ENCODE results near the gene CADPS2.

DNA sequence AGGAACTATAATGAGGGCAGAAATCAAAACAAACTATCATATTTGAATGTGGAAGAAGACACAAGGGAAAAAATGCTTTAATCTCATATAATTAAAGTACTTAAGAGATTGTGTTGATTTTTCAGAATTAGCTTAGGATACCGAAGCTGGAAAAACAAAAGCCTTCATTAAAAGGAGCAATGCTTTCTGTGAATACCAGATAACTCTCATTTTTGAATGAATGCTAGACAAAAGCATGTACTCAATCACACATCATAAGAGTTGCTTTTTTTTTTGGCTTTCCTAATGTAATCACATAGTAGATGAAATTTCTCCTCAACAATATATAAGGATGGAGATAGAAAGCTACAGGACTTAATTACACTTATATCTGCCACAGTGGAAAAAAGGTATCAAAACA is 43.3 kb downstream of the CADPS2 start:
- no peak for TF ChIP-seq EZH2 (IDR thresholded peaks at IDR 0.05; ENCODE audit: low read length)
- TF ChIP-seq, protein P1, sequence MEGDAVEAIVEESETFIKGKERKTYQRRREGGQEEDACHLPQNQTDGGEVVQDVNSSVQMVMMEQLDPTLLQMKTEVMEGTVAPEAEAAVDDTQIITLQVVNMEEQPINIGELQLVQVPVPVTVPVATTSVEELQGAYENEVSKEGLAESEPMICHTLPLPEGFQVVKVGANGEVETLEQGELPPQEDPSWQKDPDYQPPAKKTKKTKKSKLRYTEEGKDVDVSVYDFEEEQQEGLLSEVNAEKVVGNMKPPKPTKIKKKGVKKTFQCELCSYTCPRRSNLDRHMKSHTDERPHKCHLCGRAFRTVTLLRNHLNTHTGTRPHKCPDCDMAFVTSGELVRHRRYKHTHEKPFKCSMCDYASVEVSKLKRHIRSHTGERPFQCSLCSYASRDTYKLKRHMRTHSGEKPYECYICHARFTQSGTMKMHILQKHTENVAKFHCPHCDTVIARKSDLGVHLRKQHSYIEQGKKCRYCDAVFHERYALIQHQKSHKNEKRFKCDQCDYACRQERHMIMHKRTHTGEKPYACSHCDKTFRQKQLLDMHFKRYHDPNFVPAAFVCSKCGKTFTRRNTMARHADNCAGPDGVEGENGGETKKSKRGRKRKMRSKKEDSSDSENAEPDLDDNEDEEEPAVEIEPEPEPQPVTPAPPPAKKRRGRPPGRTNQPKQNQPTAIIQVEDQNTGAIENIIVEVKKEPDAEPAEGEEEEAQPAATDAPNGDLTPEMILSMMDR (optimal IDR thresholded peaks at IDR 0.05 in 1 of 3, IDR thresholded peaks at IDR 0.05 in 1 of 3, conservative IDR thresholded peaks at IDR 0.05 in 1 of 3; ENCODE audit: extremely low read depth in 1 of 3, insufficient read depth in 2 of 3, low read length in 3 of 3) = no peak

Data from keratinocyte (primary cell).